ENCODE measurements around the gene AKAP13. TPM values are rescaled to one million over a fixed set of nuclear protein-coding genes. Genes with fewer than 3 reads are reported as not detected.

Gene AKAP13
- total RNA-seq, 1 donor from 2014 or later: 41.1 TPM

- TF ChIP-seq, protein P1, sequence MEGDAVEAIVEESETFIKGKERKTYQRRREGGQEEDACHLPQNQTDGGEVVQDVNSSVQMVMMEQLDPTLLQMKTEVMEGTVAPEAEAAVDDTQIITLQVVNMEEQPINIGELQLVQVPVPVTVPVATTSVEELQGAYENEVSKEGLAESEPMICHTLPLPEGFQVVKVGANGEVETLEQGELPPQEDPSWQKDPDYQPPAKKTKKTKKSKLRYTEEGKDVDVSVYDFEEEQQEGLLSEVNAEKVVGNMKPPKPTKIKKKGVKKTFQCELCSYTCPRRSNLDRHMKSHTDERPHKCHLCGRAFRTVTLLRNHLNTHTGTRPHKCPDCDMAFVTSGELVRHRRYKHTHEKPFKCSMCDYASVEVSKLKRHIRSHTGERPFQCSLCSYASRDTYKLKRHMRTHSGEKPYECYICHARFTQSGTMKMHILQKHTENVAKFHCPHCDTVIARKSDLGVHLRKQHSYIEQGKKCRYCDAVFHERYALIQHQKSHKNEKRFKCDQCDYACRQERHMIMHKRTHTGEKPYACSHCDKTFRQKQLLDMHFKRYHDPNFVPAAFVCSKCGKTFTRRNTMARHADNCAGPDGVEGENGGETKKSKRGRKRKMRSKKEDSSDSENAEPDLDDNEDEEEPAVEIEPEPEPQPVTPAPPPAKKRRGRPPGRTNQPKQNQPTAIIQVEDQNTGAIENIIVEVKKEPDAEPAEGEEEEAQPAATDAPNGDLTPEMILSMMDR (IDR thresholded peaks at IDR 0.05; ENCODE audit: insufficient read depth, low read length, severe bottlenecking): no peak
- Histone ChIP-seq H3K27me3 (ENCODE audit: control insufficient read depth, insufficient read depth, low read length) (no peaks in the 10 kb centered on the region), H3K4me3 (ENCODE audit: low read depth, low read length) (no peak overlapping the region), H3K36me3 (ENCODE audit: control insufficient read depth, insufficient read depth, low read length) (peaks cover 11% of the 10 kb centered on the region)
- FAIRE-seq (no peak), DNase-seq (ENCODE audit: low read depth) (no peak)
Measured at GRCh38 chr15:85716261-85716660, 335.9 kb downstream of the AKAP13 start.

GRCh38 chr15:85717212-85717611, 336.8 kb downstream of the AKAP13 start:
- no peak for DNase-seq (ENCODE audit: low read depth)
- Histone ChIP-seq H3K27me3 (ENCODE audit: control insufficient read depth, insufficient read depth, low read length) (no peaks in the 10 kb centered on the region), H3K36me3 (ENCODE audit: control insufficient read depth, insufficient read depth, low read length) (peaks cover 10% of the 10 kb centered on the region), H3K4me3 (ENCODE audit: low read depth, low read length) (no peak overlapping the region)
- TF ChIP-seq, protein P1 (IDR thresholded peaks at IDR 0.05; ENCODE audit: insufficient read depth, low read length, severe bottlenecking): no peak
- FAIRE-seq: no peak

GRCh38 chr15:85718271-85718971, 338.0 kb downstream of the AKAP13 start:
- peaks cover 11% of the 10 kb centered on the region for H3K36me3 ChIP-seq (ENCODE audit: control insufficient read depth, insufficient read depth, low read length)
- DNase-seq (ENCODE audit: low read depth) (no peak), FAIRE-seq (no peak)
- no peaks in the 10 kb centered on the region for H3K27me3 ChIP-seq (ENCODE audit: control insufficient read depth, insufficient read depth, low read length)
- H3K4me3 ChIP-seq (ENCODE audit: low read depth, low read length): no peak overlapping the region
- TF ChIP-seq, protein P1 (IDR thresholded peaks at IDR 0.05; ENCODE audit: insufficient read depth, low read length, severe bottlenecking): no peak

GRCh38 chr15:85718981-85719380, 338.6 kb downstream of the AKAP13 start:
- DNase-seq (ENCODE audit: low read depth) (no peak), FAIRE-seq (no peak)
- H3K27me3 ChIP-seq (ENCODE audit: control insufficient read depth, insufficient read depth, low read length): no peaks in the 10 kb centered on the region
- TF ChIP-seq, protein P1 (IDR thresholded peaks at IDR 0.05; ENCODE audit: insufficient read depth, low read length, severe bottlenecking): no peak
- H3K36me3 ChIP-seq (ENCODE audit: control insufficient read depth, insufficient read depth, low read length): peaks cover 11% of the 10 kb centered on the region
- no peak overlapping the region for H3K4me3 ChIP-seq (ENCODE audit: low read depth, low read length)

DNA sequence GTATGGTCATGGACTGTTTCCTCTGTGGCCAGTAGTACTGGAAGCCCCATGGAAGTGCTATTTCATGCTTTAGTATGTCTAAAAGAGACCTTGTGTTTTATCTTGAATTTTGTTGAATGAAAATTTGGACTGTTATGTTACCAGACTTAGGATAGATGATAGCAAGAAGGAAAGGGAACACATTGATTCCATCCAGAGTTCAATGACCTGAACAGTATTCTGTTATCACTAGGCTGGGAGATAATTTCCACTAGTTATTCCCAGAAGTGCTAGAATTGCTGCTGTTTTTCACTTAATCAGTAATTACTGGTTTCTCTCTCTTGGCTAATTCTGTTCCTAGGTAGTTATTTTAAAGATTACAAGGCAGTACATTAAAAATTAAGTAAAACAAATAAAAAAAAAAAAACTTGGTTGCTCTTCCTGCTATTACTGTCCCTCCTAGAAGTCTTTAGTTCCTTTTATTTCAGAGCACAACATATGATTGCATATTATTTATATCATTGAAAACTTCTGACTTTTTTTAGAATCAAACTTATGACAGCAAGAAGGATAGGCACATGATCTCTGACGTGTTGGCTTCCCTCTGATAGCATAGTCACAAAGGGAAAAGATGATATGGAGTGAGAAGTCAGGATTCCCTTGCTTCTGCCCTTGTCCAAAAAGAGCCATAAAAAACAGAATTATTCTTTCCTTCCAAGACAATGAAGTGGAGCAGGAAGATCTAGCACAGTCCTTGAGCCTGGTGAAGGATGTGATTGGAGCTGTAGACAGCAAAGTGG, 342.2 kb downstream of the AKAP13 start:
- DNase-seq (ENCODE audit: low read depth) (no peak), FAIRE-seq (no peak)
- TF ChIP-seq, protein P1 (IDR thresholded peaks at IDR 0.05; ENCODE audit: insufficient read depth, low read length, severe bottlenecking): no peak
- peaks cover 11% of the 10 kb centered on the region for H3K36me3 ChIP-seq (ENCODE audit: control insufficient read depth, insufficient read depth, low read length)
- no peak overlapping the region for H3K4me3 ChIP-seq (ENCODE audit: low read depth, low read length)
- no peaks in the 10 kb centered on the region for H3K27me3 ChIP-seq (ENCODE audit: control insufficient read depth, insufficient read depth, low read length)
